D341Med (cell line): ENCODE results near the gene ZNF784.

Experiments used
- DNase-seq: peaks from one replicate; pipeline ENCODE4 v3.0.0; 2012; ENCODE audit warnings: low spot score

The ZNF784 gene

GRCh38 chr19:55656552-55656951 is 32.2 kb upstream of the ZNF784 start:
- no peak for DNase-seq

GRCh38 chr19:55655648-55656040 is 31.3 kb upstream of the ZNF784 start:
- DNase-seq, result no peak

DNA sequence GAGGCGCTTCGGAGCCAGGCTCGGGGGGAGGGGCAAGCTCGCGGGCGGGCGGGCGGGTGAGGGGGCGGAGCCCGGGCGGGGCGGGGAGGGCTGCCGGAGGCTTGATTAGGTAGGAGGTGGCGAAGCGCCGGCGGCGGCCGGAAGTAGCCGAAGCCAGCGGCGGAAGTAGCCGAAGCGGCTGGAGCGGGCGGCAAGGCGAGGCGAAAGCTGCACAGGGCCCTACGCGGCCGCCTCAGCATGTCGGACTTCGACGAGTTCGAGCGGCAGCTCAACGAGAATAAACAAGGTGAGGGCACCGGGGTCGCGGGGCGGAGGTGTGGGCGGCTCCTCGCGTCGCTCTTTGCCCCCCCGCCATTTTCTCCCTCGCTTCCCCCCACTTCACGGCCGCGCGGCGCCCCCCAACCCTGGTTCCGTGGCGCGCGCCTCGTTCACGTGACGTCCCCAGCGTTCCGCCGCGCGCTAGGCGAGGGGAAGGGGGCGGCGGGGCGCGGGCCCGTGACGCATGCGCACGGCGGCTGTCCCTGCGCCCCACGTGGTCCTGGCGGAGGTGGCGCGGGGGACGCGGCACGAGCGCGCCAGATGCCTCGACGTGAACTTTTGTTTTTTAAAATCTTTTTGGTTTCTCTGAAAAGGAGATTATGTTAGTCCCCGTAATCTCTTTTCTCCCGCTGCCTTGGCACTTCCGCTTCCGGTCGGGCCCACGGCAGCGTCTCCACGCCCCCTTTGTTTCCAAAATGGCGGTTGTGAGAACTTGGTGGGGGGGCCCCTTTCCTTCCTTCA is 30.7 kb upstream of the ZNF784 start, which contains the start of gene U2AF2:
U2AF2 (plus strand) TSS at position 168 of the 780 bp plus-strand sequence; CDS start at position 238, 70 bp downstream.
- DNase-seq, result peak; percentile 96

DNA sequence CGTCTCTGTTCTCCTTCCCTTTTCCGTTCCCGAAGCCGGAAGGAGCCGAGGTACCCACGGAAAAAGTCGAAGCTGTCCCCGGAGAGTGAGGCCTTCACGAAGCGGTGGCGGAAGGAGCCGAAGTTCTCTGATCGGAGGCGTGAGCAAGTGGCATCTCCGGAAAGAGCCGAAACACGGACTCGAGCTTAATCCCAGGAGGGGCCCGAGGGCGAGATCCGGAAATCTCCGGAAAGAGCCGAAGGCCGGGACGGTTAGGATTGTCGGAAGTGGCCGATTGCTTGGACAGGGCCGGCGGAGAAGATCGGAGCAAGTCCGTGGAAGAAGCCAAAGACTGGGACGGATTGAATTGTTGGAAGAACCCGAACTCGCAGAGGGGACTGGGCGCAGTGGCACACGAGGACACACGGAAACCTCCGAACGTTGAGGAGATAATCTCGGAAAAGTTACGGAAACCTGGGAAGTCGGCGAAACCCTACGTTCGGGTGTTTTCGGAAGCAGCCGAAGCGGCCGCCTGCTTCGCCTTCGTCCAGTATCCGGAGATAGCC is 30.0 kb upstream of the ZNF784 start:
- peak; percentile 83 for DNase-seq

DNA sequence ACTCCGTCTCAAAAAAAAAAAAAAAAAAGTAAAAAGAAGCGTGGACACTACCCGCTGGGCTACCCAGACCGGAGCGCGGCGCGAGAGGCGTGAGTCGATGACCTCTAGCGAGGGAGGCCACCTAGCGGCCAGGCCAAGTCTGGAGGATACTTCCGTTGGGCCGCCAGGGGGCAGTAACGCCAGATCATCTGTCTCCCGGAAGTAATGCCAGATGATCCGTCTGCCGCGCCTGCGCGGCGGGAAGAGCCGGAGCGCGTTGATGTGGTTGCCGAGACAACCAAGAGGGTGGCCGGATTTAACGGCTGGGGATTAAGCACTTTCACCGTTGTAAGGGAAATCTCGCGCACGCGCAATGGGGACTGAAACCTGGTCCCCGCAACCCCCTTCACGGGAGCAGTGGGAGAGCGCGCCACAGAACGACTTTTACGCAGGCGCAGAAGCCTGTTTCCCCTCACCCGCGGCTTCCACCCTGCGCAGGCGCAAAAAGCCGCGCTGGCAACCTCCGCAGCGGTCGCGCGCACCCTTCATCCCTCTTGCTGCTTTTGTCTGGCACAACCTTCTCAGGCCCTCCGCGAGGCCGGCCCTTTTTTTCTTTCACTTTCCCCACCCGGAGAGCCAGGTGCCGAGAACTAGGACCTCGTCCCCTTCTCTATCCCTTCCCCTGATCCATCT is 29.4 kb upstream of the ZNF784 start:
- DNase-seq, result peak; percentile 92

GRCh38 chr19:55652311-55653128 is 28.2 kb upstream of the ZNF784 start:
- DNase-seq, result no peak

DNA sequence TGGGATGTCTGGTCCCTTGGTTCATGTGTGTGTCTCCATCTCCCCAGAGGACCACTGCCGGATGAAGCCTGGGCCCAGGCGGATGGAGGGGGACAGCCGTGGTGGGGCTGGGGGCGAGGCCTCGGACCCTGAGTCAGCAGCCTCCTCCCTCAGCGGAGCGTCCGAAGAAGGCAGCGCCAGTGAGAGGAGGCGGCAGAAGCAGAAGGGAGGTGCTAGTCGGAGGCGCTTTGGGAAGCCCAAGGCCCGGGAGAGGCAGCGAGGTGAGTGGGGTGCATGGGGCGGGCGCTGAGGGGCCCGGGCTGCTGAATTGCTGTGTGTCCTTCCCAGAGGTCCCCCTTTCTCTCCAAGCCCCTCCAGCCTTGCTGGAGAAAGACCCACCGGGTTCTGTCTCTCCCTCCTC is 26.9 kb upstream of the ZNF784 start:
- no peak for DNase-seq

DNA sequence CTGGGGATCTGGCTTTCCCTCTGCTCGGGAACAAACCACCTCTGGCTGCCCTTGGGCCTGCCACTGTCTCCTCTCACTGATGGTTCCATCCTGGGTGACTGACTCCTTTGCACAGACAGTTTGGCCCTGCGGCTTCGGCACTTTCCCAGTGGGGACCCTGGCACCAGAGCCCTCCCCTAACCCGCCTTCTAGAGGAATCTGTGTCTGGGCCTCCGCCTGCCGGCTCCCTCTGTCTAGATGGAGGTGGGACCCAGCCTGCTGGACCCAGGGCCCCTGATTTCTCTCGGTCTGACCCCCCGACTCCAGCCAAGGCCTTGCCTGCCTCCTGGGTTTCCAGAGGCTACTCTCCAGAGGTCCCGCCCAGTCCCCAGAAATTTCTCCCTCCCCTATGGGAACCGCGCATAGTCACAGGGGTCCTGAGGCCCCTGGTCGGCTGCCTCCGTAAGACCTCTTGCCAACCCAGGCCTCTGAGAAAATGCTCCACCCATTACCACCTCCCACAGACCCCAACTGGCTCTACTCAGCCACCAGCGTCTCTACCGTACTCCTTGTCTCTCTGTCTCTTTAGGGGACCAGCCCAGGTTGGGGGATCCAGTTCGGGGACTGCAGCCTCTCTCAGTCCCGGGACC is 26.4 kb upstream of the ZNF784 start:
- DNase-seq, result no peak

DNA sequence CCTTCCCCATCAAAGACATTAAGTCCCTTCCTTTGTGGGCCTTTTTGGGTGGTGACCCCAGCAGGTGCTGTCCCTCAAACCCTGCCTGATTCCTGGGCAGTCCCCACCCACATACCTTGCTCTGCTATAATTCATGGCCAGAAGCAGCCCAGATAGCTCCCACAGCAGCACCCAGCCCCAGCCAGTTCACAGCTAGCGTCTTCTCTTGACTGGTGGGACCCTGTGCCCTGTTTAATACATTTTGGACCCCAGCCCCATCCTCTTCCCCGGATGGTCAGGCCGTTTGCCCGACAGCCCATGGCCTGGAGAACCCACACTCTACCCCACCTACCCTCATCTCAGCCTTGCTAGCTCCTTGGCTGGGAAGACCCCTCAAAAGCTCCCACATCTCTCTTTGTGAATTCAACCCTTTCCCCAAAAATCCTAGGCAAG is 25.8 kb upstream of the ZNF784 start:
- DNase-seq, result no peak

DNA sequence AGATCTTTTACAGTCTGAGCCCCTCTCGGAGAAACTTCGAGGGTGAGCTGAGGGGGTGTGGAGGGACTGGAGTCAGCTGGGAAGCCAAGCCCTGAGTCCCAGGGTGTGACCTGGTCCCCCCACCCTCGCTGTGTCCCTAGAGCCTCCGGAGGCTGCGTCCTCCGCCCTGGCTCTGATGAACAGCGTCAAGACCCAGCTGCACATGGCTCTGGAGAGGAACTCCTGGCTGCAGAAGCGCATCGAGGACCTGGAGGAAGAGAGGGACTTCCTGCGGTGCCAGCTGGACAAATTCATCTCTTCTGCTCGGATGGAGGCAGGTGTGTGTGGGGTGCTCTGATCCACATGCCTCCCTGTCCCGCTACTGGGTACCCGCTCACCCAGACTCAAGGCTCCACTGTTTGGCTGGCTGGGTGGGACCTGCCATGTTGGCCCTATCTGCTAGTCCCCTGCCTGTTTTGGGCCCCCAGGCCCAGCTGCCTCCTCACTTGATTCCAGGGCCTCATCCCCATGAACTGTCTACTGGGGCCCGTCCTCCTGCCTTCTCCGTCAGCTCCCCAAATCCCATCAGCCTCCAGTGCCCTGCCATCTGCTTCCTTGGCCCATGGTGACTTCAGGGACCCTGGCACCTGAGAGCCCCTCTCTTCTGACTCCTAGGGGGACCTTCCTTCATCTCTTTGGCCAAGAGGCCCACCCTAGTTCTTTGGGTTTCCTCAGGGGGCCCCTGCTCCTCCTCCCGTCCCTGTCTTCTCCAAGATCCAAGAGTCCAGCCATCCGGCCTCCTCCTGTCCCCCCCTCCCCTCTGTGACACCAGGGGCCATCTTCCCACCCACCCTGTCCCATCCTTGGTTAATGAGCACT is 25.1 kb upstream of the ZNF784 start:
- DNase-seq, result no peak

DNA sequence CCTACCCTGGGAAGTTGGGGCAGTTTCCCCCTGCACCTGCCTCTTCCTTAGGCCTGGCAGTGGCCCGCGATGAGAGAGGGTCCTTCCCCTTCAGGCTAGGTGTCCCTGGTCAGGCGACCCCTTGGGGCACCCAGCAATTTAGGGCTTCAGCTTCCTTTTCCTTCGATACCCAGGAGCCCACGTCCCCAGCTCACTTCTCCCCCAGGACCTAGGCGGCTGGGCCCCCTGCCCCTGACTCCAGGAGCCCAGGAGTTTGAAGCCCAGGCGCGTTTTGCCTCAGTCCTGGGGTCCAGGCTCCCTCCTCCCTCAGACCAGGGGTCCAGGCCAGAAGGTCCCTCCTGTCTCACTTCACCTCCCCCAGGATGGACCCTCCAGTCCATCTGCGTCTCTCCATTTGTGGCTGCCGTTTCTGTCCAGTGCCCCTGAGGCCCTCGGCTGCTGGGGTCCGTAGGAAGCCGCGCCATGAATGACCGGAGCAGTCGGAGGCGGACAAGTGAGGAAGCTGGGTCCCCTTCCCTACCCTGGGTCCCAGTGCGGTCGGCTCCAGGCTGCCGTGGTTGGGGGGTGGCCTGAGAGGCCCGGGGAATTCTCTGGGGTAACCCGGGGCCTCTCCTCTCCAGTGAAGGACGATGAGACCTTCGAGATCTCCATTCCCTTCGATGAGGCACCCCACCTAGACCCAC is 24.4 kb upstream of the ZNF784 start:
- DNase-seq, result no peak

DNA sequence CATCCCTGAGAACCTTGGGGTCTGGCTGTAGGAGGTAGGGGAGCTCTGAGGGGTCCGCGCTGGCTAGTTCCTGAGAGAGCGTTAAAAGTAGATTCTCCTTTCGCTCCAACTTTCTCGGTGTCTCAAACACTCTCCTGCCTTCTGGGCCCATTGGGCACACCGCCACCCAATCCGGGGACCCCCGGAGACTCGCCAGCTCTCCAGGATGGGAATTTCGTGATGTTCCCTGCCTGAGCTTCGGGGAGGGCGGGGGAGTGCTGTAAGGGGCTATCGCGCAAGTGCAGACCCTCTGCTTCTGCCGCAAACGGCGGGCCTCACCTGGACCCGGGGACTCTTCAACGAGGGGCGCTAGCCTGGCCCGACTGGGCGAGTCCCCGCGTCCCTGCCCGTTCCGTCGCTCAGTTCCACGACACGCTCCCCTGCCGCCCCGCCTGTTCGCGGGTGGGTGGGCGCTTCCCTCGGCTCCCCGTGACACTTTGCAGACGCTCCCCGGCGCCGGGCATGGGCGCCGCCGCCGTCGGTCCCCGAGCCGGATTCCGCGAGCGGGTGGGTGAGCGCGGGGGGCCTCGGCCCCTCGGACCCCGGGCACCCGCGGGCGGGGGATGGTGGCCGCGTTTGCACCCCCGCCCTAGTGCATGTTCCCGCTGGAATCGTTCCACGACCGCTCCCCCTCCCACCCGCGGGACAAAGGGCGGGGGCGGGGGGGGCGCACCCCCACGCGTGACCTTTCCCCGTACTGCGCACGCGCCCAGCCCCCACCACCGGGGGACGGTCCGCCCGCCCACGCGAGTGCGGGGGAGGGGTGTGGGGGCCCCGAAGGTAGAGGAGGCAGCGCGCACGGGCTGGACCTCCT is 23.6 kb upstream of the ZNF784 start, which contains the start of gene CCDC106:
CCDC106 (plus strand) TSS at position 481 of the 853 bp plus-strand sequence. CDS start 835 bp downstream, outside the sequence.
- peak; percentile 86 for DNase-seq

- DNase-seq, result no peak
Observed at GRCh38 chr19:55646889-55647731, 22.7 kb upstream of the ZNF784 start.

DNA sequence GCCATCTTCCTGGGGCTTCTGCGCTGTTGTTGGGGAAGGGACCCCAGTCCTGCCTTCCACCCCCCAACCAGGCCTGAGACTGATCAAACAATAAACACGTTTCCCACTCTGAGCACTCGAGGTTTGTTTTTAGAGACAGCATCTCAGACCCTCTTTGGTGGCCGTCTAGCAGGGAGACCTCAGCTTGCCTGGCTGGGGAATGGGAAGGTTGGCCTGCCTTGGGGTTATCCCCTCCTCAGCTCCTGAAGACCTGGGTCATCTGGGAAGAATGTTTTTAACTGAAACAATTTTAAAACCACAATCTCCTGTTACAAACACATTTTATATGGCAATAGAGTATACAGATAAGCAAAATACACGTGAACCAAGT is 21.1 kb upstream of the ZNF784 start:
- DNase-seq, result no peak

DNA sequence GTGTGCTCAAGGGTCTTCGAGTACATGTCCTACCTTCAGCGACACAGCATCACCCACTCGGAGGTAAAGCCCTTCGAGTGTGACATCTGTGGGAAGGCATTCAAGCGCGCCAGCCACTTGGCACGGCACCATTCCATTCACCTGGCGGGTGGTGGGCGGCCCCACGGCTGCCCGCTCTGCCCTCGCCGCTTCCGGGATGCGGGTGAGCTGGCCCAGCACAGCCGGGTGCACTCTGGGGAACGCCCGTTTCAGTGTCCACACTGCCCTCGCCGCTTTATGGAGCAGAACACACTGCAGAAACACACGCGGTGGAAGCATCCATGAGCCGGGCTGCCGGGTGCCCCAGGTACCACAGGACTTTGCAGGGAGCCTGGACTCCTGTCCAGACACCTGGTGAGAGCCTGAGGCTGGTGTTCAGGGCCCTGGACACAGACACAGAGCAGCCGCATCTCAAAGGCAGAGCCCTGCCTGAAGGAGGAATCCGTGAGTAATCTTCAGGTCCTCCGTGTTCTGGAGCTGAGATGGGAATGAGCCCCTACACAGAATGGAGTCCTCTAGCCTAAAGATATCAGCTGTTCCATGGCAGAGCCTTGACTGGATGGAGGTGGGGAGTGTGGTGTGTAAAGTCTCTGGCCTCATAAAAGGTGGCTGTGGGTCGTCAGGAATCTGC is 20.6 kb upstream of the ZNF784 start:
- DNase-seq, result no peak

- no peak for DNase-seq
Observed at GRCh38 chr19:55644191-55644833, 19.9 kb upstream of the ZNF784 start.

- DNase-seq, result no peak
Observed at GRCh38 chr19:55643887-55644176, 19.5 kb upstream of the ZNF784 start.
